Hematopoietic multipotent progenitor cell treated with erythropoietin and hydrocortisone succinate and interleukin-3 and kit ligand, for 6 days (in vitro differentiated cells): ENCODE results near the gene INPP5F.
A peak's percentile ranks its signal among the peaks of the same experiment; 100 is the strongest.

ENCODE experiments used
- DNase-seq: peaks from one replicate; pipeline ENCODE4 v3.0.0-alpha.2; 2015

The INPP5F gene, protein sequence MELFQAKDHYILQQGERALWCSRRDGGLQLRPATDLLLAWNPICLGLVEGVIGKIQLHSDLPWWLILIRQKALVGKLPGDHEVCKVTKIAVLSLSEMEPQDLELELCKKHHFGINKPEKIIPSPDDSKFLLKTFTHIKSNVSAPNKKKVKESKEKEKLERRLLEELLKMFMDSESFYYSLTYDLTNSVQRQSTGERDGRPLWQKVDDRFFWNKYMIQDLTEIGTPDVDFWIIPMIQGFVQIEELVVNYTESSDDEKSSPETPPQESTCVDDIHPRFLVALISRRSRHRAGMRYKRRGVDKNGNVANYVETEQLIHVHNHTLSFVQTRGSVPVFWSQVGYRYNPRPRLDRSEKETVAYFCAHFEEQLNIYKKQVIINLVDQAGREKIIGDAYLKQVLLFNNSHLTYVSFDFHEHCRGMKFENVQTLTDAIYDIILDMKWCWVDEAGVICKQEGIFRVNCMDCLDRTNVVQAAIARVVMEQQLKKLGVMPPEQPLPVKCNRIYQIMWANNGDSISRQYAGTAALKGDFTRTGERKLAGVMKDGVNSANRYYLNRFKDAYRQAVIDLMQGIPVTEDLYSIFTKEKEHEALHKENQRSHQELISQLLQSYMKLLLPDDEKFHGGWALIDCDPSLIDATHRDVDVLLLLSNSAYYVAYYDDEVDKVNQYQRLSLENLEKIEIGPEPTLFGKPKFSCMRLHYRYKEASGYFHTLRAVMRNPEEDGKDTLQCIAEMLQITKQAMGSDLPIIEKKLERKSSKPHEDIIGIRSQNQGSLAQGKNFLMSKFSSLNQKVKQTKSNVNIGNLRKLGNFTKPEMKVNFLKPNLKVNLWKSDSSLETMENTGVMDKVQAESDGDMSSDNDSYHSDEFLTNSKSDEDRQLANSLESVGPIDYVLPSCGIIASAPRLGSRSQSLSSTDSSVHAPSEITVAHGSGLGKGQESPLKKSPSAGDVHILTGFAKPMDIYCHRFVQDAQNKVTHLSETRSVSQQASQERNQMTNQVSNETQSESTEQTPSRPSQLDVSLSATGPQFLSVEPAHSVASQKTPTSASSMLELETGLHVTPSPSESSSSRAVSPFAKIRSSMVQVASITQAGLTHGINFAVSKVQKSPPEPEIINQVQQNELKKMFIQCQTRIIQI

DNA sequence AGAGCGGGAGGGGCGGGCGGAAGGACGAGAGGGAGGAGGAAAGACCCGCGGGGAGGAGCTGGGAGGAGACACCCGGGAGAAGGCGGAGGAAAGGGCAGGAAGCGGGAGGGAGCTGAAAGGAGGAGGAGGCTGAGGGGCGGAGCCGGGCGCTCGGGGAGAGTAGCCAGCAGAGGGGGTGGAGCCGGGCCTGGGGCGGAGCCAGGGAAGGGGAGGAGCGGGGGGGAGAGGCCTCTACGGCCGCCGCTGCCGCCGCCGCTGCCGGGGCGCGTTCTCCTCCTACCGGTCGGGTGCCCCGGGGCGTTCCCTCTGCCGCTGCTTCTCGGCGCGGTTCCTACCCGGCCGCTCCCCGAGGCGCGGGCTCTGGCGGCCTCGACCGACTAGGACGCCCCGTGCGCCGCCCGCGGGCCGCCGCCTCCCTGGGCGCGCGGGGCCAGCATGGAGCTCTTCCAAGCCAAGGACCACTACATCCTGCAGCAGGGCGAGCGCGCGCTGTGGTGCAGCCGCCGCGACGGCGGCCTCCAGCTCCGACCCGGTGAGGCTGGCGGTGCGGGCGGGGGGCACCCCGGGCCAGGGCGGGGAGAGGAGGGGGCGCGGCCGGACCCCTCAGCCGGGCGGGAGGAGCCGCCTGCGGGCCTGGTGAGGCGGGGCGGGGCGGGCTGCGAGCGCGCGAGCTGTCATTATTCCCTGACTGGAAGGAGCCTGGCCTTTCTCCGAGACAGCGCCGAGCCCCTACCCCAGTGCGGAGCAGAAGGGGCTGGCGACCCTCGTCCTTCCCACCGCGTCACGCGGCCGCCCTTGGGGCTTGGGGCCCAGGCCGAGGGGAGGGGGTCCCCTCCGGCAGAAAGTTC lies at the start of gene INPP5F:
Gene INPP5F (plus strand): TSS at position 223 of the 848 bp plus-strand sequence. CDS start 213 bp downstream, at position 436.
- peak; percentile 99 for DNase-seq

DNA sequence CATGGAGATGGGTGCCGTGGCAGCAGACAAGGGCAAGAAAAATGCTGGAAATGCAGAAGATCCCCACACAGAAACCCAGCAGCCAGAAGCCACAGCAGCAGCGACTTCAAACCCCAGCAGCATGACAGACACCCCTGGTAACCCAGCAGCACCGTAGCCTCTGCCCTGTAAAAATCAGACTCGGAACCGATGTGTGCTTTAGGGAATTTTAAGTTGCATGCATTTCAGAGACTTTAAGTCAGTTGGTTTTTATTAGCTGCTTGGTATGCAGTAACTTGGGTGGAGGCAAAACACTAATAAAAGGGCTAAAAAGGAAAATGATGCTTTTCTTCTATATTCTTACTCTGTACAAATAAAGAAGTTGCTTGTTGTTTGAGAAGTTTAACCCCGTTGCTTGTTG lies 48.7 kb upstream of the INPP5F start:
- no peak for DNase-seq

DNA sequence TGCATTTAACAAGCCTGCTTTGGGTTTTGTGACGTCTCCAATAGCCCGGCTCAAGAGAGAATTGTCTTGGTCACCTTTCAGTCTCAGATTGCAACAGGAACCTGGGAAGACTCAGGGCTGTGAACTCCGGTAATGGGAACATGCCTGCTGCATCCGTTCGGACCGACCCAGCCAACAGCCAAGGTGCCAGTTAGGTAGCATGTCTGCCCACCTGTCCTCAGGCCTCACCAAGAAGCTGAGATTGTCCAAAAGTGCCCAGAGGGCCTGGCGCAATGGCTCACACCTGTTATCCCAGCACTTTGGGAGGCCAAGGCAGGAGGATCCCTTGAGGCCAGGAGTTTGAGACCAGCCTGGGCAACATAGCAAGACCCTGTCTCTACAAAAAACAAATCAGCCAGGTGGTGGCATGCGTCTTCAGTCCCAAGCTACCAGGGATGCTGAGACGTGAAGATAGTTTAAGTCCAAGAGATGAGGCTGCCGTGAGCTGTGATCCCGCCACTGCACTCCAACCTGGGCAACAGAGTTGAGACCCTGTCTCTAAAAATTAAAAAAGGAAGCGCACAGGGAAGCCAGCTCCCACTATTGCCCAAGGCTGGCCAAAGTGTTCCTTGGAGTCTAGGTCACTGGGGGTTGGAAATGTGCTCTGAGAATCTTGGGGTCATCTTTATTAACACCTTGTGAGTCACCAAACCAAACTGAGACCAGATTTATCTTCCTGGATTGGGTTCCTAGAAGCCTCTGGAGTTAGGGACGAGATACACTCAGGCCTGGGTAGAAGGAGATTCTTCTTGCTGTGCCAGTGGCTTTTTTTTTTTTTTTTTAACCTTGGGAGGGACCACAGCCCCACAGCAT lies 47.7 kb upstream of the INPP5F start:
- DNase-seq: no peak

DNA sequence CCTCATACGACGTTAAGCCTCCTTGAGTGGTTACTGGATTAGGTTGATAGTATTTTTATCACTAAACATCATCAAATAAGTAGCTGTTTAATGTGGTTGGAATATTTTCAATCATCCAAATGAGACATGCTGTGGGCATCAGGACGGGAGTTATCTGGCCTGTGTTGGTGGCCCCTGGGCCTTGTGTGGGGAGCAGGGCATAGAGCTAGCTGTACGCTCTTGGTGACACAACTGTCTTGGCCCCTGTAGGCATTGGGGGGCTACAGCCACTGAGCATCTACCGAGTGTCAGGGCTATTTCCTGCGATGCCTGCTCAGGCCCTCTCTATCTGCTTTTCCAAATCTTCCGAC lies 46.4 kb upstream of the INPP5F start:
- DNase-seq: no peak

DNA sequence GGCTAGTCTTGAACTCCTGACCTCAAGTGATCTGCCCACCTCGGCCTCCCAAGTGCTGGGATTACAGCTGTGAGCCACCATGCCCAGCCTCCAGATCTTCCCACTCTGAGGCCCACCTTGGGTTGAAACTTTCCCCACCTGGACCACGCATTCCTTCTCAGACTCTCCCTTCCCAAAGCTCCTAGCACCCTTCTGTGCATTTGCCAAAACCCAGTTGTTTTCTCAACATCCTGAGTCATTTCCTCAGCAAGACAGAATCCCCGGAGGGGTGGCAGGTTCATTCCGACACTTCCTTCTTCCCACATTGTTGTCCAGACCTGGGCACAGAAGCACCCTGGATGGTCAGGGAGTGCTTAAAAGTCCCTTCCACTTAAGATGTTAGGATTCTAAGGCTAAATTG lies 45.8 kb upstream of the INPP5F start:
- no peak for DNase-seq

DNA sequence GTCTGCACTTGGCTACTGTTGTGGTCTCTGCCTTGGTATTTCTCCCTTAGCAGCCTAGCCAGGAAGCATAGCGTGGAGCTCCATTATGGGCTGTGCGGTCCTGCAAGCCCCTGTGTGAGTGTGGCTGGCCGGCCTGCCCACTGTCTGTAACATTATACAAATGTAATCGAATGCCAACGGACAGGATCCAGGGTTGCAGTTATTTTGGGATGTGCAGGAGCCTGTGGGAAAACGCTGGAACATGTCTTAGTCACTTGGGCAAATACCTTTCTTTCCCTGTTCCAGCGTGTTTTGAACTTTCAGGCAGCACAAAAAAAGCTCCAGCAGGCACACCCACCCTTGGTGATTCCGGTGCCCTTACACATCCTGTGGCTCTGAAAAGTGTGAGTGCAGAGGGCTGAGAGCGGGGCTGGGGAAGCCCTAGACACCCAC lies 45.2 kb upstream of the INPP5F start:
- no peak for DNase-seq

DNA sequence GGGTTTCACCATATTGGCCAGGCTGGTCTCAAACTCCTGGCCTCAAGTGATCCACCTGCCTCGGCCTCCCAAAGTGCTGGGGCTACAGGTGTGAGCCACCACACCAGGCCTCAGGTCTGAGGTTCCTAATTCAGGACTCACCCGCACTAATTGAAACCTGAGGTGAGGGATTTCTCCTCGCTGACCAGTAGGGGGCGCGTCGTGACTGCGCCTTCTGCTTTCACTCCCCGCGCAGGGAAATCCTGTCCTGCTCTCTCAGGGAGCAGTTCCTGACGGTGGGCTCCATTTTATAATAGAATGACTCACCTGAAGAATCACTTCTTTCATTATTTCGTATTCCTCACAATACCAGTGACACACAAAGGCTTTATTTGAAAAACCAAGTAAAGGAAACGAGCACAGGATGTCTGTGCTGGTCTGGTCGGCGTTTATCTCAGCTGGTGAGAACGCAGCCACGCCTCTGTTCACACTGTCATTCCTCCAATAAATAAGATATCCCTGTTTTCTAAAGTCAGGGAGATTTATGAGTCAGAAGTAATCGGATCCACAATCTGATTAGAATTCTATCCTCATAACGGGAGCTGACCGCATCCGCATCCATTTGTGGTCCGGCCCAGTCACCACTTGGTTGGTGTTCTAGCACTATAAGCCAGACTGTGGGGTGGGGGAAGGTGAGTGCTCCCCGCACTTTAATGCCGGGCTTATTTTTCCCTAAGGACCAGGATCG lies 39.2 kb upstream of the INPP5F start:
- DNase-seq: peak; percentile 87

DNA sequence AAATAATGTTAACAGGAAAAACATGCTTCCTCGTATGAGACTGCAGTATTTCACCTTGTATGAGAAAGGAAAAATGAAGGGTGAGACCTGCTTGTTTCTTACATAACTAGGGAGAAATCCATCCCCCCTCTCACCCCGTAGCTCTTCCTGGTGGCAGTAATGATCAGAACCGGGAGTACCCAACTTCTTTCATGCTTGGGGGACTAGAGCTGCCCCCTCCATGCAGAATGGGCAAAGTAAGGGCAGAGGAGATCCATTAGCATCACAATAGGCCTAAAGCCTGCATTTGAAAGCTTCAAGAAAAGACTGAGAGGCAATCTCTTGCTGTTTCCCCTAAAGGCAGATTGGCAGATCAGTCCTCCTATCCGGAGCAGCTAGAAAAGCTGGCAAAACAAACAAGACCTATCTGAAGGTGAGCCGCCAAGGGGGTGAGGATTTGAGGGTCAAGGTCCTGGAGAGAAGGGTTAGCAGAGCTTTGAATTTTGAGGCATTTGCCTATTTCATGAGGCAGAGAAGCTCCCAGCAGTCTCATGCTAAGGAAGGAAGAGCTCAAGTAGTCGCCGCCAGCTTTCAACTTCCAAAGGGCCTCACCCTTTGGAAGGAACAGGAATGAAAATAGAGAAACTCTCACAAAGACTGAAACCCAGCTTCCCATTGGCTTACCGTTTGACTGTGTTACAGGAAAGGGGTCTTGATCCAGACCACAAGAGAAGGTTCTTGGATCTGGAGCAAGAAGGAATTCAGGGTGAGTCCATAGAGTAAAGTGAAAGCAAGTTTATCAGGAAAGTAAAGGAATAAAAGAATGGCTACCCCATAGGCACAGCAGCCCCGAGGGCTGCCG lies 38.4 kb upstream of the INPP5F start:
- DNase-seq: no peak

DNA sequence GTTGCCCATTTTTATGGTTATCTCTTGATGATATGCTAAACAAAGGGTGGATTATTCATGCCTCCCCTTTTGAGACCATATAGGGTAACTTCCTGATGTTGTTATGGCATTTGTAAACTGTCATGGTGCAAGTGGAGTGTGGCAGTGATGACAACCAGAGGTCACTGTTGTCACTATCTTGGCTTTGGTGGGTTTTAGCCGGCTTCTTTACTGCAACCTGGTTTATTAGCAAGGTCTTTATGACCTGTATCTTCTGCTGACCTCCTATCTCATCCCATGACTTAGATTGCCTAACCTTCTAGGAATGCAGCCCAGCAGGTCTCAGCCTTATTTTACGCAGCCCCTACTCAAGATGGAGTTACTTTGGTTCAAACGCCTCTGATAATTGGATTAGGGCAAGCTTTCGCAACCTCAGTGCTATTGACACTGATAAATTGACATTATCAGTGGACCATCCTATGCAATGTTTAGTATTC lies 37.8 kb upstream of the INPP5F start:
- peak; percentile 37 for DNase-seq

DNA sequence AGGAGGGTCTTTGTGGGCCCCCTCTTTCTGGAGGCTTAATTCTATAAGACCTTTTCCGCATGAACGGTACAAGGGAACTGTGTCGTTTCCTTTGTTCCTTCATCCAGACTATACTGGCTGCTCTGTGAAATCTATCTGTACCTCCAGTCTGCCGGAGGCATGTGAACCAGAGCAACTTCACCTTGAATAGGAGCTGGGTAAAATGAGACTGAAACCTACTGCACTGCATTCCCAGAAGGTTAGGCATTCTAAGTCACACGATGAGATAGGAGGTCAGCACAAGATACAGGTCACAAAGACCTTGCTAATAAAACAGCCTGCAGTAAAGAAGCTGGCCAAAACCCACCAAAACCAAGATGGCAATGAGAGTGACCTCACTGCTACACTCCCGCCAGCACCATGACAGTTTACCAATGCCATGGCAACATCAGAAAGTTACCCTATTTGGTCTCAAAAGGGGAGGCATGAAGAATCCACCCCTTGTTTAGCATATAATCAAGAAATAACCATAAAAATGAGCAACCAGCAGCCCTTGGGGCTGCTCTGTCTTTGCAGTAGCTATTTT lies 36.8 kb upstream of the INPP5F start:
- DNase-seq: no peak

DNA sequence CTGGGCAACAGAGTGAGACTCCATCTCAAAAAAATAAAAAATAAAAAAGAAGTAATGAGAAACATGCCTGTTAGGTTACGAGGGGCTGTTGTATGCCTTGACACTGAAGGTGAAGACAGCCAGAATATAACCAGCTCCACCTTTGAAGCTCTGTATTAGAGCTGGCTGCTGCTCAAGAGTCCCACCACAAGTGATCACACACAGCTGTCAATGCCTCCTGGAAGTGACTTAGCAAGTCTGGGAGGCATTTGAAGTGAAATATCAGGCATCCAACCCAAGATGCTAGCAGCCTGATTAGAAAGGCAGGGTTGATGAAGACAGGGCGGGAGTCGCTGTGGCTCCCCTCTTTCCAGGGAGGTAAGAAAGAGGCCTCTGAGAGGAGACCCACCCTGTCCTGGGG lies 34.1 kb upstream of the INPP5F start:
- DNase-seq: peak; percentile 85

DNA sequence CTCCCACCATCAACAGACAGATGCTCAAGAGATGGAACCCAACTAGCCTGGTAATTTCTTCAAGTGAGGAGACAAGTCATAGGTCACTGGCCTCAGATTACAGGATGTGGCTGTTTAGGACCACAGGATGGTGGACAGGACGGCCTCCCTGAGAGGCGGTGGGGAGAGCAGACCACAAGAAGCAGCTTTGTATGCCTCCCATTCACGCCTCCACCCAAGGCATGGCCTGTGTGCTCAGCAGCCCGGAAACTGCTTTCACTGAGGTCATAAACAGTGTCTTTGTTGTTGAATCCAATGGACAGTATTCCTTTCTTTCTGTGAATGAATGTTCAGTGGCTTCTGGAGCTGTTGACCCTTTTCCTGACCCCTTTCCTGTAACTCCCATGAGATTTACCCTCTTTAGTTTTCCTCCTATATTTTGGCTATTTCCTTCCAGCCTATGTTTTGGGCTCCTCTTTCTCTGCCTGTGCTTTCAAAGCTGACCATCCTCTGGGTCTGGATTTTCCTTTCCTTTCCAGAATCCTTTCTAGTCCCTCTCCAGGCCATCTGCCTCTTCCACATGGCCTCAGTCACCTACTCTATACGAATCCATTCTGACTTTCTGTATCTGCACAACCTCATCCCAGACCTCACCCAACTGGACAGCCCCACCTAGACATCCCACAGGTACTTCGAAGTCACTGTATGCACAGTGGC lies 32.4 kb upstream of the INPP5F start:
- DNase-seq: no peak

DNA sequence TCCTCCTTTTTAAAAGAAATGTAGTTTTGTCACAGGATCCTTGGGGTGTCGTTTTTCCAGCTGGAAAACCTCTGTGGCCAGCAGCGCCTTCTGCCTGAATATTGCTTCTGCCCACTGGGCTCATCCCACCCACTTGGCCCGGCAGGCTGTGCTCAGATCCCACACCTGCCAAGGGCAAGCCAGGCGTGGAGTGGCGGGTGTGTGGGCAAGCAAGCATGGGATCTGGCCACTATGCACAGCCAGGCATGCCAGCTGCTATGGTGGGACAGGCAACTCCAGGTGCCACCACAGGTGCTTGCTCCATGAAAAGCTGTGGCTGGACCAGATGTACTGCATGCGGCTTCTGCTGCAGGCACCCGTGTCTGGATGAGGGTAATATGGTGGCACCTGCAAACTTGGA lies 31.2 kb upstream of the INPP5F start:
- DNase-seq: no peak

DNA sequence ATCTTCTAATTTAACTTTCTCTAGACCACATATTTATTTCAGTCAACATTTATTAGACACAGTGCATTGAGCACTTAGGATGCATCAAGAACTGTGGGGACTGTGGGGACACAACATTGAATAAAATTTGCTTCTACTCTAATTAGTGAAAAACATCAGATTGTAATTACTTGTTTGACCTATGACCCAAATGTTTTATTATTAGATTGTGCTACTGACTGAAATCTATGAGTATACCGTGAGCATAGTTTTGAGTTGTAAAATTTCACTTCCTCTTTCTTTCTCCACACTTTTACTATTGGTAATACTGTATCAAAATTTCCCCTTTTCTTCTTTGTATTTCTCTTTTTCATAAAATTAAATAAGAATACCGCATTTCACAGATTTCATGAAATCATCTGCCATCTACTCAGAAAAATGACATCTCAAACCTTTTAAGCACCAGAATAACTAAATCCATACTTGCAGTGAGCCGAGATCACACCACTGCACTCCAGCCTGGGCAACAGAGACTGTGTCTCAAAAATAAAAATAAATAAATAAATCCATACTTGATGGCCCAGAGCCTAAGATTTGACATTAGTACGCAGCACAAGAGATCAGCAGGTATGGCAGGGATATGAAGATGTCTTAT lies 25.4 kb upstream of the INPP5F start:
- no peak for DNase-seq

DNA sequence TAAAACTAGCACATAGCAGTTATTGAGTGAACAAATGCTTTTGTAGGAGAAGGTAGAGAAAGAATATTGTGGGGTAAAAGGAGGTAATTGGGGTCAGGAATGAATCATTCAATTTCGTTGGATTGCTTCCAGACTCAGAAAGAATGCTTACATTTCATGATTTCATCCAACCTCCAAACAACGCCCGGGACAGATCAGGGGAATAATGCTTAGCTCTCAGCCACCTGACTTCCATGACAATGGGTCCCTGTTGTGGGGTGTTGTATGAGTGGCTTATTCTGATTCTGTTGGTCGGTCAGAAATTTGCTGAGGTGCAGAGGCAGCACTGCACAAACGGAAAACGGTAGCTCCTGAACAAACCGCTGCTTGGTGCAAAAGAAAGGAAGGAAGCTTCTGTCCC lies 24.0 kb upstream of the INPP5F start:
- DNase-seq: no peak

DNA sequence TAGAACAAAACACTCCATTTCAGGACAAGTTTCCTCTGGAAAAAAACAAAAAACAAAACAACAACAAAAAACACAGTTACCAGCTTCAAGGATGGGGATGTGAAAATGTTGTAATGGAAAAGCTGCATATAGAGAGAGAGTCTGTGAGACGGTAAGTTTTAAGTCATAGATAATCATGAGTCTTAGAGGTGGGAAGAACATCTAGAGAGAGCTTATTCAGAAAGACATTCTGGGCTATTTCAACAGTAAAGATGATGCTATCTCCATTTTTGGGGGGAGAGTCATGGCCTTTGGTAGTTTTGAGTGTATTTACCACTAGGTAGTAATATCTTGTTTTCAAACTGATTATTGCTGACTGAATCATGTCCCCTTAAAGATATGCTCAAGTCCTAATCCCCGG lies 23.3 kb upstream of the INPP5F start:
- DNase-seq: no peak

DNA sequence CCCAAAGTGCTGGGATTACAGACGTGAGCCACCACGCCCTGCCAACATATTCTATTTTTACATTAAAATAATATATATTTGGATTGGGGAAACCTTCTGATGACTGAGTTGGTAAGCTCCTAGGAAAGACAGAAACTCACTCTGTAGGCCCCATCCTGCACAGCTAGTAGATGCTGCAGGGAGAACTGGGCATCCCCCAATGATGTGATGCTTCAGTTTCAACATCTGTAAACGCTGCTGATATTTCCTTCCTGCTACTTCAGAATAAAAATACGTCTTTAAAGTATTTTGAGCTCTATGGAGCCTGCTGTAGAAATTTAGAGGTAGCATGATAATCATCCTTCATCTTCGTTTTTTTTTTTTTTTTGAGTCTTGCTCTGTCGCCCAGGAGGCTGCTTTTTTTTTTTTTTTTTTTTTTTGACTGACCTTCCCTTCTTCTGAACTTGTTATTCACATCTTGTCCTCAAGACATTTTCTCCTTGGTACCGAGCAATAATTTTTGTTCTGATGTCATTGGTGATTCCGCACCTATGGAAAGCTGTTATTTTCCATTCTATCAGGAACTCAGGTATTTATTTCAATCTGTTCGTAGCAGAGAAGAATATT lies 21.8 kb upstream of the INPP5F start:
- no peak for DNase-seq

DNA sequence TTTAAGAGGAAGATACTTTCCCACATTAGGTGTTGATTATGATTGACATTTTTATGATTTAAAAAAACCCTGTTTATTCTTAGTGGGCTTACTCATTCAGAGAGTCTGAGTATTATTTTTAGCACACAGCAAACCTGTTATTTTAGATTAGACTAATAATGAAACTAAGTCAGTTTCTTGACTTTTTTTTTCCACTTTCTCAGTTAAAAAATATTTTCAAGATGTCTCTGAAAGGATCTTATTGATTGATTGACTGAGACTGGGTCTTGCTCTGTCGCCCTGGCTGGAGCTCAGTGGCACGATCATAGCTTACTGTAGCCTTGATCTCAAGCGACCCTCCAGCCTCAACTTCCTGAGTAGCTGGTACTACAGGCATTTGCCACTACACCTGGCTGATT lies 20.4 kb upstream of the INPP5F start:
- DNase-seq: no peak
